Astrocyte (in vitro differentiated cells and primary cell): ENCODE results near the gene CACNA1B.

Experiments
- CTCF ChIP-seq: IDR thresholded peaks from 2 replicates; pipeline ENCODE4 v1.5.1; 2011; ENCODE audit warnings: low read depth, mild to moderate bottlenecking, inconsistent platforms, low read length, moderate library complexity; ENCODE audit not compliant: insufficient read depth
- EZH2 ChIP-seq: IDR thresholded peaks from 2 replicates; pipeline ENCODE4 v1.6.1; 2012; ENCODE audit warnings: mild to moderate bottlenecking, low read length, inconsistent platforms; ENCODE audit not compliant: insufficient read depth

GRCh38 chr9:138072897-138073296 lies 195.3 kb downstream of the CACNA1B start:
- TF ChIP-seq CTCF = no peak
- TF ChIP-seq EZH2 = no peak
